ENCODE measurements around the gene ING3. TPM values are rescaled to one million over a fixed set of nuclear protein-coding genes. Genes with fewer than 3 reads are reported as not detected.

The ING3 gene
- total and polyA plus RNA-seq, 2 of the 8 experiments (the other 6 are each of a cell fraction or from before 2014, with no cell fraction given): 6.0 to 17.7 TPM

GRCh38 chr7:120960714-120961113 is 10.1 kb downstream of the ING3 start (continued):
- TF ChIP-seq ATF2 (IDR thresholded peaks at IDR 0.05; ENCODE audit: low read length): no peak
- TF ChIP-seq PHF8 (conservative IDR thresholded peaks at IDR 0.05; ENCODE audit: low read depth, low read length): no peak
- TF ChIP-seq SIX5 (IDR thresholded peaks at IDR 0.05; ENCODE audit: low read depth, low read length): no peak
